C1 segment of cervical spinal cord (tissue), 14 donors: Measurements from ENCODE around the gene RPL3.

ENCODE experiments used
- DNase-seq, 14 donors: peaks; one replicate each; lab custom pipeline; 2025; lab: John Stamatoyannopoulos, UW

RPL3 gene

GRCh38 chr22:39283322-39284141 is 35.9 kb downstream of the RPL3 start:
- DNase-seq, result peak in 10 of 14 donors; percentile 14 to 72 (median 54)

- DNase-seq, result no peak
Measured at GRCh38 chr22:39282645-39283321, 36.6 kb downstream of the RPL3 start.

GRCh38 chr22:39281126-39281525 is 38.3 kb downstream of the RPL3 start:
- DNase-seq, result no peak

- DNase-seq, result no peak
Measured at GRCh38 chr22:39280250-39280649, 39.2 kb downstream of the RPL3 start.

- DNase-seq, result no peak
Measured at GRCh38 chr22:39279170-39279850, 40.1 kb downstream of the RPL3 start.

- no peak for DNase-seq
Measured at GRCh38 chr22:39278040-39278439, 41.4 kb downstream of the RPL3 start.

- DNase-seq, result no peak
Measured at GRCh38 chr22:39277142-39277607, 42.2 kb downstream of the RPL3 start.

GRCh38 chr22:39276440-39277141 is 42.8 kb downstream of the RPL3 start:
- DNase-seq, result no peak

GRCh38 chr22:39275814-39276439 is 43.5 kb downstream of the RPL3 start:
- no peak for DNase-seq

- DNase-seq, result no peak
Measured at GRCh38 chr22:39273950-39274887, 45.2 kb downstream of the RPL3 start.

- no peak for DNase-seq
Measured at GRCh38 chr22:39270792-39271191, 48.6 kb downstream of the RPL3 start.

- no peak for DNase-seq
Measured at GRCh38 chr22:39270280-39270679, 49.1 kb downstream of the RPL3 start.

- no peak for DNase-seq
Measured at GRCh38 chr22:39269095-39269790, 50.2 kb downstream of the RPL3 start.

- DNase-seq, result no peak
Measured at GRCh38 chr22:39268645-39269044, 50.8 kb downstream of the RPL3 start.

GRCh38 chr22:39267974-39268373 is 51.4 kb downstream of the RPL3 start:
- no peak for DNase-seq

GRCh38 chr22:39266398-39267030 is 52.9 kb downstream of the RPL3 start:
- DNase-seq, result peak in 6 of 14 donors; percentile 18 to 60 (median 37)

GRCh38 chr22:39265143-39265886 is 54.1 kb downstream of the RPL3 start:
- no peak for DNase-seq

- peak in 8 of 14 donors; percentile 18 to 61 (median 50) for DNase-seq
Measured at GRCh38 chr22:39264349-39265038, 54.9 kb downstream of the RPL3 start.
